Natural killer cell treated with Interleukin-12 subunit alpha and Interleukin-12 subunit beta and Interleukin-15 and Interleukin-18, amount 100 ng/mL, for 72 hours (primary cell): ENCODE data around the gene CPS1. TPM values are rescaled to one million over a fixed set of nuclear protein-coding genes. Genes with fewer than 3 reads are reported as not detected.

ENCODE experiments used
- ATAC-seq, 2 donors: fragments of 150-1000 bp; cut with Tn5 transposase in 1 of 2; sonication (Bioruptor Pico), chemical (Tn5 transposase) in 1 of 2; 2 replicates each; pipeline ENCODE4 v1.10.0; 2021
- DNase-seq: peaks from one replicate; pipeline ENCODE4 v3.0.0; 2022; ENCODE audit warnings: low spot score
- H3K27ac Mint-ChIP-seq, 2 donors: 1 replicate in 1 of 2; 2 replicates in 1 of 2; pipeline ENCODE4 v1.8.0; 2022; ENCODE audit warnings: mixed read lengths in 2 of 2, mild to moderate bottlenecking in 1 of 2, moderate library complexity in 1 of 2
- H3K27me3 Mint-ChIP-seq, 2 donors: 1 replicate in 1 of 2; 2 replicates in 1 of 2; pipeline ENCODE4 v1.8.0; 2022; ENCODE audit warnings: mixed read lengths in 2 of 2
- H3K36me3 Mint-ChIP-seq: one replicate; pipeline ENCODE4 v1.8.0; 2022; ENCODE audit warnings: mixed read lengths
- H3K4me1 Mint-ChIP-seq, 2 donors: 1 replicate in 1 of 2; 2 replicates in 1 of 2; pipeline ENCODE4 v1.8.0; 2022; ENCODE audit warnings: low read depth in 2 of 2, mixed read lengths in 2 of 2, mild to moderate bottlenecking in 1 of 2
- H3K4me3 Mint-ChIP-seq: one replicate; pipeline ENCODE4 v1.8.0; 2022; ENCODE audit warnings: mixed read lengths
- H3K9me3 Mint-ChIP-seq: 2 replicates; pipeline ENCODE4 v1.8.0; 2022; ENCODE audit warnings: mixed read lengths
- total RNA-seq, 2 donors: library from RNA; stranded (reverse); gene quantifications; one replicate each; pipeline ENCODE4 v1.2.3, GENCODE V29; 2022

Gene CPS1
- total RNA-seq, 2 donors from 2014 or later, result 0.05 to 1.8 TPM

GRCh38 chr2:210558708-210559107 lies 2.3 kb downstream of the CPS1 start:
- ATAC-seq, result no peak
- Mint-ChIP-seq H3K27me3 (no peaks in the 10 kb centered on the region), H3K4me3 (no peak overlapping the region)

GRCh38 chr2:210559182-210559581 lies 2.8 kb downstream of the CPS1 start:
- Mint-ChIP-seq H3K27me3 (no peaks in the 10 kb centered on the region), H3K4me3 (no peak overlapping the region), H3K27ac (no peak overlapping the region), H3K9me3 (no peaks in the 10 kb centered on the region), H3K36me3 (no peaks in the 10 kb centered on the region), H3K4me1 (no peaks in the 10 kb centered on the region)
- DNase-seq (no peak), ATAC-seq (no peak)

More at GRCh38 chr2:210558708-210559107, 2.3 kb downstream of the CPS1 start:
- H3K27ac Mint-ChIP-seq, result no peak overlapping the region
- no peaks in the 10 kb centered on the region for H3K4me1 Mint-ChIP-seq
- no peak for DNase-seq
- no peaks in the 10 kb centered on the region for H3K36me3 Mint-ChIP-seq
- H3K9me3 Mint-ChIP-seq, result no peaks in the 10 kb centered on the region

- no peak overlapping the region for H3K4me3 Mint-ChIP-seq
- DNase-seq (no peak), ATAC-seq (no peak)
- H3K9me3 Mint-ChIP-seq, result no peaks in the 10 kb centered on the region
- H3K27me3 Mint-ChIP-seq, result no peaks in the 10 kb centered on the region
- H3K4me1 Mint-ChIP-seq, result no peaks in the 10 kb centered on the region
- no peaks in the 10 kb centered on the region for H3K36me3 Mint-ChIP-seq
- no peak overlapping the region for H3K27ac Mint-ChIP-seq
Observed at GRCh38 chr2:210561475-210561874, 5.1 kb downstream of the CPS1 start.

- H3K27me3 Mint-ChIP-seq, result no peaks in the 10 kb centered on the region
Observed at GRCh38 chr2:210562091-210562490, 5.7 kb downstream of the CPS1 start.

GRCh38 chr2:210562502-210563080 lies 6.2 kb downstream of the CPS1 start:
- Mint-ChIP-seq H3K27me3 (no peaks in the 10 kb centered on the region), H3K4me1 (no peaks in the 10 kb centered on the region), H3K4me3 (no peak overlapping the region), H3K36me3 (no peaks in the 10 kb centered on the region), H3K27ac (no peak overlapping the region), H3K9me3 (no peaks in the 10 kb centered on the region)
- ATAC-seq (no peak), DNase-seq (no peak)

More at GRCh38 chr2:210562091-210562490, 5.7 kb downstream of the CPS1 start:
- Mint-ChIP-seq H3K36me3 (no peaks in the 10 kb centered on the region), H3K4me3 (no peak overlapping the region), H3K9me3 (no peaks in the 10 kb centered on the region), H3K27ac (no peak overlapping the region), H3K4me1 (no peaks in the 10 kb centered on the region)
- ATAC-seq (no peak), DNase-seq (no peak)

GRCh38 chr2:210567279-210567678 lies 10.9 kb downstream of the CPS1 start:
- Mint-ChIP-seq H3K36me3 (no peaks in the 10 kb centered on the region), H3K9me3 (no peaks in the 10 kb centered on the region), H3K27ac (no peak overlapping the region), H3K4me1 (no peaks in the 10 kb centered on the region), H3K27me3 (peaks cover 0 to 15% of the 10 kb centered on the region in 2 donors), H3K4me3 (no peak overlapping the region)
- ATAC-seq (no peak), DNase-seq (no peak)

GRCh38 chr2:210568108-210568507 lies 11.7 kb downstream of the CPS1 start:
- no peaks in the 10 kb centered on the region for H3K36me3 Mint-ChIP-seq
- H3K27ac Mint-ChIP-seq, result no peak overlapping the region
- H3K9me3 Mint-ChIP-seq, result no peaks in the 10 kb centered on the region
- no peak for DNase-seq
- ATAC-seq, result no peak
- no peak overlapping the region for H3K4me3 Mint-ChIP-seq
- H3K27me3 Mint-ChIP-seq, result peaks cover 0 to 15% of the 10 kb centered on the region in 2 donors
- H3K4me1 Mint-ChIP-seq, result no peaks in the 10 kb centered on the region

- H3K4me3 Mint-ChIP-seq, result no peak overlapping the region
- H3K9me3 Mint-ChIP-seq, result no peaks in the 10 kb centered on the region
- no peaks in the 10 kb centered on the region for H3K36me3 Mint-ChIP-seq
- H3K27ac Mint-ChIP-seq, result no peak overlapping the region
- ATAC-seq (no peak), DNase-seq (peak; percentile 62)
- H3K4me1 Mint-ChIP-seq, result no peaks in the 10 kb centered on the region
- no peaks in the 10 kb centered on the region for H3K27me3 Mint-ChIP-seq
Observed at GRCh38 chr2:210577263-210578071, 21.1 kb downstream of the CPS1 start.

- no peak overlapping the region for H3K27ac Mint-ChIP-seq
- H3K4me3 Mint-ChIP-seq, result no peak overlapping the region
- H3K4me1 Mint-ChIP-seq, result no peaks in the 10 kb centered on the region
- no peak for DNase-seq
- ATAC-seq, result no peak
- no peaks in the 10 kb centered on the region for H3K27me3 Mint-ChIP-seq
- no peaks in the 10 kb centered on the region for H3K9me3 Mint-ChIP-seq
- H3K36me3 Mint-ChIP-seq, result no peaks in the 10 kb centered on the region
Observed at GRCh38 chr2:210584834-210585233, 28.4 kb downstream of the CPS1 start.

GRCh38 chr2:210586381-210586780 lies 30.0 kb downstream of the CPS1 start:
- no peak overlapping the region for H3K27ac Mint-ChIP-seq
- H3K4me1 Mint-ChIP-seq, result no peaks in the 10 kb centered on the region
- no peaks in the 10 kb centered on the region for H3K9me3 Mint-ChIP-seq
- H3K4me3 Mint-ChIP-seq, result no peak overlapping the region
- no peaks in the 10 kb centered on the region for H3K36me3 Mint-ChIP-seq
- no peaks in the 10 kb centered on the region for H3K27me3 Mint-ChIP-seq
- no peak for DNase-seq
- ATAC-seq, result no peak

- Mint-ChIP-seq H3K4me3 (no peak overlapping the region), H3K4me1 (no peaks in the 10 kb centered on the region), H3K27me3 (no peaks in the 10 kb centered on the region), H3K27ac (no peak overlapping the region), H3K9me3 (no peaks in the 10 kb centered on the region), H3K36me3 (no peaks in the 10 kb centered on the region)
- ATAC-seq, result no peak
- no peak for DNase-seq
Observed at GRCh38 chr2:210591663-210592062, 35.3 kb downstream of the CPS1 start.

- Mint-ChIP-seq H3K27me3 (no peaks in the 10 kb centered on the region), H3K36me3 (no peaks in the 10 kb centered on the region), H3K27ac (no peak overlapping the region), H3K4me3 (no peak overlapping the region), H3K9me3 (no peaks in the 10 kb centered on the region), H3K4me1 (no peaks in the 10 kb centered on the region)
- no peak for DNase-seq
- ATAC-seq, result no peak
Observed at GRCh38 chr2:210592726-210593125, 36.3 kb downstream of the CPS1 start.

- no peak for ATAC-seq
- Mint-ChIP-seq H3K4me1 (no peaks in the 10 kb centered on the region), H3K4me3 (no peak overlapping the region), H3K36me3 (no peaks in the 10 kb centered on the region), H3K27me3 (no peaks in the 10 kb centered on the region), H3K27ac (no peak overlapping the region), H3K9me3 (peaks cover 2% of the 10 kb centered on the region)
- DNase-seq, result no peak
Observed at GRCh38 chr2:210593166-210593565, 36.8 kb downstream of the CPS1 start.

- no peaks in the 10 kb centered on the region for H3K4me1 Mint-ChIP-seq
Observed at GRCh38 chr2:210598219-210598618, 41.8 kb downstream of the CPS1 start.

More at GRCh38 chr2:210598219-210598618, 41.8 kb downstream of the CPS1 start:
- ATAC-seq (no peak), DNase-seq (no peak)
- Mint-ChIP-seq H3K36me3 (no peaks in the 10 kb centered on the region), H3K27me3 (no peaks in the 10 kb centered on the region), H3K4me3 (no peak overlapping the region), H3K27ac (no peak overlapping the region), H3K9me3 (peaks cover 10% of the 10 kb centered on the region)
